ENCODE results near the gene CD34. TPM values are rescaled to one million over a fixed set of nuclear protein-coding genes. Genes with fewer than 3 reads are reported as not detected.

The CD34 gene
- total RNA-seq, 2 donors from 2014 or later = 0.05 to 0.09 TPM

- Mint-ChIP-seq H3K4me3 (peak overlapping the region; percentile 69 to 74), H3K27ac (peak overlapping the region; percentile 93), H3K36me3 (ENCODE audit: insufficient read depth in 2 of 2) (no peaks in the 10 kb centered on the region), H3K27me3 (ENCODE audit: low read depth) (no peaks in the 10 kb centered on the region), H3K4me1 (ENCODE audit: low read depth) (peaks cover 65% of the 10 kb centered on the region), H3K9me3 (no peaks in the 10 kb centered on the region)
- no peak for ATAC-seq (replicated peaks in 1 of 2)
- DNase-seq = no peak
These were observed 38.3 kb downstream of the CD34 start for GRCh38 chr1:207872621-207873020.

DNA sequence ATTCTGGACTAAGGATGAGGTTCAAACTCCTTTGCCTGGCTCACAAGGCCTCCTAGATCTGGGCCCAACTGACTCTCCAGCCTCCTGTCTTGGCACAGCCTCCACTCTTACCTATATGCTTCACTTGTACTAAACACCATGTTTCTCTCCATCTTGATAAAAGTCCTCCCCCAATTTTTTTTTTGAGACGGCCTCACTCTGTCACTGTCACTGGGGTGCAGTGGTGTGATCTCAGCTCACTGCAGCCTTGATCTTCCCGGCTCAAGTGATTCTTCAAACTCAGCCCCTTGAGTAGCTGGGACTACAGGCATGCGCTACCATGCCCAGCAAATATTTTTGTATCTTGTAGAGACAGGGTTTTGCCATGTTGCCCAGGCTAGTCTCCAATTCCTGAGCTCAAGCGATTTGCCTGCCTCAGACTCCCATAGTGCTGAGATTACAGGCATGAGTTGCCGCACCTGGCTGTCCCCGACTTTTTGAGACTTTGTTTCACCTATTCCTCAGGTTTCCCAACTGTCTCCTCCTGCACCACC is 39.7 kb downstream of the CD34 start:
- H3K36me3 Mint-ChIP-seq (ENCODE audit: insufficient read depth in 2 of 2) = peaks cover 6 to 7% of the 10 kb centered on the region in 2 donors
- no peaks in the 10 kb centered on the region for H3K27me3 Mint-ChIP-seq (ENCODE audit: low read depth)

GRCh38 chr1:207870306-207871031 is 40.5 kb downstream of the CD34 start:
- peaks cover 72% of the 10 kb centered on the region for H3K4me1 Mint-ChIP-seq (ENCODE audit: low read depth)
- H3K27ac Mint-ChIP-seq = peak overlapping the region; percentile 2
- DNase-seq (no peak), ATAC-seq (replicated peaks in 1 of 2) (no peak)
- peaks cover 6 to 10% of the 10 kb centered on the region in 2 donors for H3K36me3 Mint-ChIP-seq (ENCODE audit: insufficient read depth in 2 of 2)
- H3K27me3 Mint-ChIP-seq (ENCODE audit: low read depth) = no peaks in the 10 kb centered on the region
- no peaks in the 10 kb centered on the region for H3K9me3 Mint-ChIP-seq
- H3K4me3 Mint-ChIP-seq = peak overlapping the region; percentile 87 to 88

More for the DNA sequence above, 39.7 kb downstream of the CD34 start:
- Mint-ChIP-seq H3K4me1 (ENCODE audit: low read depth) (peaks cover 72% of the 10 kb centered on the region), H3K9me3 (no peaks in the 10 kb centered on the region), H3K27ac (peak overlapping the region; percentile 2), H3K4me3 (peak overlapping the region; percentile 11 to 14)
- ATAC-seq (replicated peaks in 1 of 2) (no peak), DNase-seq (no peak)

DNA sequence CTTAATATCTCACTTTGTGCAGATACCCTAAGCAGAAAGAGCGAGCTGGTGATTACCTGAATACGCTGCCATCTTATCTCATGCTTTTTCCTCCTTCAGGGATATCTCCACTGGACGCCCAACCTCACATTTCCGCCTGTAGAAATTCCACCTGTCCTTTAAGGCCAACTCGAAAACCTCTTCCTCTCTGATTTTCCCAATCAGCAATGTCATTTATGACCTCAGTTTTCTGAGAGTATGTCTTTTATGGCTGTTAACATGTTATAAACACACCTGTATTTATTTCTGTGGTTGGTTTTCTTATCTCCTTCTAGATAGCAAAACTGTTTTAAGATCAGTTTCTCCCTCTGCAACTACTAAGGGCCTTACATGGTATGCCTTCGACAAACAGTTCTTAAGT is 41.1 kb downstream of the CD34 start:
- peak overlapping the region; percentile 87 to 88 for H3K4me3 Mint-ChIP-seq
- no peak for ATAC-seq (replicated peaks in 1 of 2)
- peak overlapping the region; percentile 92 for H3K27ac Mint-ChIP-seq
- peaks cover 6 to 10% of the 10 kb centered on the region in 2 donors for H3K36me3 Mint-ChIP-seq (ENCODE audit: insufficient read depth in 2 of 2)
- no peaks in the 10 kb centered on the region for H3K27me3 Mint-ChIP-seq (ENCODE audit: low read depth)
- no peaks in the 10 kb centered on the region for H3K9me3 Mint-ChIP-seq
- peaks cover 75% of the 10 kb centered on the region for H3K4me1 Mint-ChIP-seq (ENCODE audit: low read depth)
- DNase-seq = no peak

GRCh38 chr1:207868774-207869721 is 41.9 kb downstream of the CD34 start:
- Mint-ChIP-seq H3K9me3 (no peaks in the 10 kb centered on the region), H3K4me1 (ENCODE audit: low read depth) (peaks cover 82% of the 10 kb centered on the region), H3K4me3 (peak overlapping the region; percentile 91 to 92), H3K36me3 (ENCODE audit: insufficient read depth in 2 of 2) (peaks cover 6 to 10% of the 10 kb centered on the region in 2 donors), H3K27ac (peak overlapping the region; percentile 92), H3K27me3 (ENCODE audit: low read depth) (no peaks in the 10 kb centered on the region)
- ATAC-seq (replicated peaks in 1 of 2) (peak; percentile 78), DNase-seq (peak; percentile 70 to 88)

DNA sequence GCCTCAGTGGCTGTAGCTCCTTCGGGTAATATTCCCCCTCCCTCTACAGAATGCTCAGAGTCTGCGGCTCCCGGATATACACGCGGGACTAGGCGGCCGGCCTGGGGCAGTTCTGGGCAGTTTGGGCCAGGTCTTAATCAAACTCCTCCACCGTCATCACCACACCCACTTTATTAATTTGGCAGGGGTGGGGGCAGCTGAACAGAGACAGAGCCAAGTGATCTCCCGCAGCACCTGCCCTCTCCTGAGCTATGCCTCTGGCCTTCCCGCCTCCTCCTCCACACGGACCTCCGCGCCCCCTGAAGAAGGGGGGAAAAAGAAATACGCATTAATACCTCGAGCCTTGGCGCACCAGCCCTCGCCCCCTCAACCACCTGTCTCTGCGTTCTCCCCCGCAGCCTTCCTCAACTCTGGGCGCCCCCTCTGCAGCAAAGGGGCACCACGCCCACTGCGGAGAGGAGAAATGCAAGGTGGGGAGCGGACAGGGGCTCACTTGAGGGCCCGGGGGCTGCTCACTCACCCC is 42.6 kb downstream of the CD34 start:
- ATAC-seq (replicated peaks in 1 of 2) = peak; percentile 3 to 20
- peak; percentile 16 to 22 for DNase-seq
- Mint-ChIP-seq H3K9me3 (no peaks in the 10 kb centered on the region), H3K36me3 (ENCODE audit: insufficient read depth in 2 of 2) (peaks cover 6 to 11% of the 10 kb centered on the region in 2 donors), H3K4me3 (peak overlapping the region; percentile 91 to 92), H3K27me3 (ENCODE audit: low read depth) (no peaks in the 10 kb centered on the region), H3K27ac (peak overlapping the region; percentile 68), H3K4me1 (ENCODE audit: low read depth) (peaks cover 82% of the 10 kb centered on the region)

- peak overlapping the region; percentile 51 for H3K27ac Mint-ChIP-seq
- peak; percentile 24 to 32 for DNase-seq
- H3K4me3 Mint-ChIP-seq = peak overlapping the region; percentile 91 to 92
- H3K27me3 Mint-ChIP-seq (ENCODE audit: low read depth) = no peaks in the 10 kb centered on the region
- ATAC-seq (replicated peaks in 1 of 2) = peak; percentile 12 to 25
- H3K4me1 Mint-ChIP-seq (ENCODE audit: low read depth) = peaks cover 82% of the 10 kb centered on the region
- H3K9me3 Mint-ChIP-seq = no peaks in the 10 kb centered on the region
- H3K36me3 Mint-ChIP-seq (ENCODE audit: insufficient read depth in 2 of 2) = peaks cover 11 to 18% of the 10 kb centered on the region in 2 donors
These were observed 43.5 kb downstream of the CD34 start for GRCh38 chr1:207867136-207868109.

DNA sequence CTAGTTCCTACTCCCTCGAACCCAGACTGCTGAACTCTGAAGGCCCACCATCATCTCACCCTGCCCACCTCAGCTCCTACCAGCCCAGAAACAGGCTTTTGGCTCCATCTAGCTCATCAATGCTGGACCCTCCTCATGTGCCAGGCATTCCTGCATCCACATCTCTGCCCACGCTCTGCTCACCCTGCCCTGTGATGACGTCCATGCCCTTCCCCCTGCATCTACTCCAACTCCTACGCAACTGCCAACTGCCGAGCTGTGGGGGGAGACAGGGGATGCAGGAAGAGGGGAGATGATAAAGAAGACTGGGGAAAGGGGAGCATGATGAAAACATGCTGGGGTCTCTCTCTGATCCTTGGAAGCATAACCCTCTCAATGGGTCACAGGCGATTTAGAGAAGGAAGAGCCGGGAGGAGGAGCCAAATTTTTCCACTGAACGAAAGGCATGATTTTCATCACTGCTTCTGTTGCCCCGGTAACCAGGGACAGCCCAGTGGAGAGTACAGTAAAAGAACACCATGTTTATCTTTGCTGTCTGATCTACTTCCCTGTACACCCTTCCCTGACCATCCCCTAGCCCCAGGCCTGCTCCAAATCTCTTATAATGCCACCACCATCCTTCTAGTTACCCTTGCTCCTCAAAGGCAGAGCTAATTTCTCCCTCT is 44.3 kb downstream of the CD34 start:
- peaks cover 84% of the 10 kb centered on the region for H3K4me1 Mint-ChIP-seq (ENCODE audit: low read depth)
- no peaks in the 10 kb centered on the region for H3K27me3 Mint-ChIP-seq (ENCODE audit: low read depth)
- peak overlapping the region; percentile 91 to 92 for H3K4me3 Mint-ChIP-seq
- DNase-seq (peak; percentile 23 to 29), ATAC-seq (replicated peaks in 1 of 2) (peak in 1 of 2 donors; percentile 15)
- peaks cover 11 to 21% of the 10 kb centered on the region in 2 donors for H3K36me3 Mint-ChIP-seq (ENCODE audit: insufficient read depth in 2 of 2)
- peak overlapping the region; percentile 31 for H3K27ac Mint-ChIP-seq
- no peaks in the 10 kb centered on the region for H3K9me3 Mint-ChIP-seq

DNA sequence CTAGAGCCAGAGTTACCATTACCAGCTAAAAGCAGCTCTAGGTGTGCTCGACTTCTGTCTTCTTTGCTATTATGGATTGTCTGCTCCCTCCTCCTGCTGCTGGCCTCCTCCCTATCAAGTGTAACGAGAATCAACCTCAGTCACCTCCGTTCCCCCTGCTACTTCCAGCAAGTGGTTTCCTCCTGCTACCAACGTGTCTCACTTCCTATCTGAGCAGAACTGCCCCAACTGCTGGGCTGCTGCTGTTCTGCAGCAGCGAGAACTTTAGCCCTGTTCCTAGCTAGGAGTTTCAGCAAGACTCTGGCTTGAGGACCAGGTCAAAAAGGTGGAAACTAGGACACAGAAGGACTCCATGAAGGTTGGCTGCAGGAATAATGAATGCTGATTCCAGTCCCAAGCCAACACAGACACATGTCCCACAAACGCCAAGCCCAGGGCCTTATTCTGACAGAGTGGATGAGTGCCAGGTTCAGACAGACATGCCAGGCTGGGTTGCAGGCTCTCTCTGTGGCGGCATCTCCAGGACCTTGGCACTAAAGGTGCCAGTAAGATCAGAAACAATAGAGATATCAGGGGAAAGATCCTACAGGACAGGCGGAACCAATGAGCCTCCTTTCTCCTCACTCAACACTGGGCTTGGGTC is 46.9 kb downstream of the CD34 start:
- peak overlapping the region; percentile 9 for H3K27ac Mint-ChIP-seq
- no peaks in the 10 kb centered on the region for H3K27me3 Mint-ChIP-seq (ENCODE audit: low read depth)
- peak; percentile 35 to 40 for DNase-seq
- H3K36me3 Mint-ChIP-seq (ENCODE audit: insufficient read depth in 2 of 2) = peaks cover 11 to 21% of the 10 kb centered on the region in 2 donors
- peak overlapping the region; percentile 46 to 67 for H3K4me3 Mint-ChIP-seq
- ATAC-seq (replicated peaks in 1 of 2) = peak; percentile 36 to 42
- peaks cover 64% of the 10 kb centered on the region for H3K4me1 Mint-ChIP-seq (ENCODE audit: low read depth)
- no peaks in the 10 kb centered on the region for H3K9me3 Mint-ChIP-seq

- H3K4me3 Mint-ChIP-seq = peak overlapping the region; percentile 52 to 82
- H3K36me3 Mint-ChIP-seq (ENCODE audit: insufficient read depth in 2 of 2) = peaks cover 11 to 21% of the 10 kb centered on the region in 2 donors
- peaks cover 59% of the 10 kb centered on the region for H3K4me1 Mint-ChIP-seq (ENCODE audit: low read depth)
- H3K9me3 Mint-ChIP-seq = no peaks in the 10 kb centered on the region
- ATAC-seq (replicated peaks in 1 of 2) = no peak
- no peak for DNase-seq
- H3K27ac Mint-ChIP-seq = peak overlapping the region; percentile 93
- H3K27me3 Mint-ChIP-seq (ENCODE audit: low read depth) = no peaks in the 10 kb centered on the region
These were observed 48.6 kb downstream of the CD34 start for GRCh38 chr1:207862241-207862787.

Measured in activated T-cell treated with anti-CD3 and anti-CD28 coated beads, Interleukin-2, amount 50 U/mL, for 72 hours (primary cell).